ENCODE measurements around the gene FBXO9.

DNA sequence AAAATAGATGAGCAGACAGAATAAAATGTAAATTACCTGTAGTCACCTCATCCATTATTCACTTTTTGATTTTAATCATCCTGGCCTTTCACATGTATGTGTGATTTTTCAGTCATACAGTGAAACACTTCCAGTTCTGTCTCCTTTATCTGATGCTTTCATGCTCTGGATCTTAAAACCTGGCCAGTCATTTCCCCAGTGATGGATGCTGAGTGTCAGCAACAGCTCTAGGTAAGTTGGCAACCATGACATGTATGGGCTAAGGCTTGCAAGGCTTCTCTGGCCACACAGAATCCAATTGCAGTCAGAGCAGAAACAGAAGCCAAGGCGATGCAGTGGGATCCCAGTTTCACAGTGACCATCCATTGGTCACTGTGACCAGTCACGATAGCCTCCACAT lies 35.8 kb downstream of the FBXO9 start:
- TF ChIP-seq, protein P1, sequence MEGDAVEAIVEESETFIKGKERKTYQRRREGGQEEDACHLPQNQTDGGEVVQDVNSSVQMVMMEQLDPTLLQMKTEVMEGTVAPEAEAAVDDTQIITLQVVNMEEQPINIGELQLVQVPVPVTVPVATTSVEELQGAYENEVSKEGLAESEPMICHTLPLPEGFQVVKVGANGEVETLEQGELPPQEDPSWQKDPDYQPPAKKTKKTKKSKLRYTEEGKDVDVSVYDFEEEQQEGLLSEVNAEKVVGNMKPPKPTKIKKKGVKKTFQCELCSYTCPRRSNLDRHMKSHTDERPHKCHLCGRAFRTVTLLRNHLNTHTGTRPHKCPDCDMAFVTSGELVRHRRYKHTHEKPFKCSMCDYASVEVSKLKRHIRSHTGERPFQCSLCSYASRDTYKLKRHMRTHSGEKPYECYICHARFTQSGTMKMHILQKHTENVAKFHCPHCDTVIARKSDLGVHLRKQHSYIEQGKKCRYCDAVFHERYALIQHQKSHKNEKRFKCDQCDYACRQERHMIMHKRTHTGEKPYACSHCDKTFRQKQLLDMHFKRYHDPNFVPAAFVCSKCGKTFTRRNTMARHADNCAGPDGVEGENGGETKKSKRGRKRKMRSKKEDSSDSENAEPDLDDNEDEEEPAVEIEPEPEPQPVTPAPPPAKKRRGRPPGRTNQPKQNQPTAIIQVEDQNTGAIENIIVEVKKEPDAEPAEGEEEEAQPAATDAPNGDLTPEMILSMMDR (IDR thresholded peaks at IDR 0.05) = no peak
- no peak for TF ChIP-seq POLR2A (IDR thresholded peaks at IDR 0.05)
